H4 (cell line): ENCODE results near the gene PLK4. TPM values are rescaled to one million over a fixed set of nuclear protein-coding genes. Genes with fewer than 3 reads are reported as not detected.
"Not testable (repeated sequence)": the region's sequence is repeated elsewhere in the genome, so short reads cannot be mapped to it uniquely, and the experiment has no call there.

Source experiments
- DNase-seq: peaks from one replicate; pipeline ENCODE4 v3.0.0-alpha.2; 2015; ENCODE audit warnings: low spot score
- total RNA-seq: library from RNA; depleted of rRNA; stranded (reverse); fragments of >200 nt; shearing (Covaris generic); gene quantifications from 2 replicates; pipeline ENCODE4 v1.2.3, GENCODE V29; 2014; rRNA removed

The PLK4 gene
- total RNA-seq, 1 experiment from 2014 or later = 17.6 TPM

DNA sequence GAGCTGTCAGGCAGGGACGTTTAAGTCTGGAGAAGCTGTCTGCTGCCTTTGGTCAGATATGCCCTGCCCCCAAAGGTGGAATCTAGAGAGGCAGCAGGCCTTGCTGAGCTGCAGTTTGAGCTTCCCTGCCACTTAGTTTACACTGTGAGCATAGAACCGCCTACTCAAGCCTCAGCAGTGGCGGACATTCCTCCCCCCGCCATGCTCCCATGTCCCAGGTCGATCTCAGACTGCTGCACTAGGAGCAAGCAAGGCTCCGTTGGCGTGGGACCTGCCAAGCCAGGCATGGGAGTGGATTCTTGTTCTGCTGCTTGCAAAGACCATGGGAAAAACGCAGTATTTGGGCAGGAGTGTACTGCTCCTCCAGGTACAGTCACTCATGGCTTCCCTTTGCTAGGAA lies 24.3 kb downstream of the PLK4 start:
- DNase-seq = no peak

DNA sequence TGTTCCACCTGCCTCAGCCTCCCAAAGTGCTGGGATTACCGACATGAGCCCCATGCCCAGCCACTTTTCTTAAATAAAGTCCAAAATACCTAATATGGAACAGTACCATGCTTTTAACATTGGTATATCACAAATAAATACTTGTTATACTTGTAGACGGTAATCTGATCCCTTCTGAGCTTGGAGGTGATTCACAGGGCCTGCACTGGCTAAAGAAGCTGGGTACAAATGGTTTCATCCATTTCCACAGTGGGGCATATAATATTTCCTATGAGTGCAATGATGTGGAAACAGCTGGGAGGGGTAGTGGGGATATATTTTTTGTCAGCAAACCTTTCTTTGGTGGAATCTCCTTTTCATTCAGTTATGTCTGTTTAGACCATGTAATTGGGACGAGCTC lies 35.8 kb downstream of the PLK4 start:
- no peak for DNase-seq

GRCh38 chr4:127917151-127917550 lies 36.5 kb downstream of the PLK4 start:
- DNase-seq = no peak

- DNase-seq = no peak
These were observed 39.8 kb downstream of the PLK4 start for GRCh38 chr4:127920521-127920920.

- DNase-seq = no peak
These were observed 41.5 kb downstream of the PLK4 start for GRCh38 chr4:127922226-127922625.

GRCh38 chr4:127925720-127926119 lies 45.0 kb downstream of the PLK4 start:
- DNase-seq = not testable (repeated sequence)

DNA sequence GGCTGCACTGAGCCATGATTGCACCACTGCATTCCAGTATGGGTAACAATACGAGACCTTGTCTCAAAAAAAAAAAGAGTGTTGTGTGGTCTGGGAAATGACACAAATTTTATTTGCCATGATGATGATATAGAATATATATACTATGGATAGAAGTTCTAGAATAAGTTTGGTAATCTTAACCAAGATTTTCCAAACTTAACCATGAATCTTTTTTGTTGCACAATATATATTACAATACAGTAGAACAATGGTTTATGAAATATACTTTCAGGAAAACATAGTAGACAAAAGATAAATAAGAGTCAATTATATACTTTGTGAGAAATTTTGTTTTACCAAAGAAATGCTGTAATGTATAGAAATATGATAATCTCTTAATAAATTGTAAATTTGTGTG lies 49.5 kb downstream of the PLK4 start:
- DNase-seq = no peak

- DNase-seq = not testable (repeated sequence)
These were observed 51.1 kb downstream of the PLK4 start for GRCh38 chr4:127931836-127932235.

DNA sequence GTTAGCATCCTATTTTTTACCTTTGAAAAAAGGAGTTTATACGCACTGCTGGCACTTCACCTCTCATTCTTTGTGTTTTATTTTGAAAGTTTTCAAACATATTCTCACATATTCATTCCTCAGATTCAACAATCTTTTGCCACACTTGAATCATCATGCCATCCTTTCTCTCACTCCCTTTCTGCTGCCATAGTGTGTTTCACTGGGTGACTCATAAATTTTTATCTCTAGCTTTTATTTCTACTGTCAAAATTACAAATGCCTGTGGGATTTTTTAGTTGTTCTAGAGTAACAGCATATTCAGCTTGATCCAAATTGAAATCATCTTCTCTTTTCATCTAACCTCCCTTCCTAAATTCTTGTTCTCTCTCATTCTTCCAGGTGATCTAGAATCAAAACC lies 56.3 kb downstream of the PLK4 start:
- no peak for DNase-seq

Other genes with a start within 250 kb of the PLK4 start
- 0.37 and 2.2 TPM in 2 replicates for gene INTU, start 247.9 kb upstream of the PLK4 start, total RNA-seq
- gene SLC25A31, start 150.5 kb upstream of the PLK4 start, total RNA-seq = not detected in 2 replicates
- gene HSPA4L, start 98.6 kb upstream of the PLK4 start, total RNA-seq = 7.0 and 7.2 TPM in 2 replicates
- gene MFSD8, start 84.3 kb downstream of the PLK4 start, total RNA-seq = 4.3 and 20.6 TPM in 2 replicates
- gene ABHD18, start 84.5 kb downstream of the PLK4 start, total RNA-seq = 5.9 and 6.7 TPM in 2 replicates
- gene LARP1B, start 180.4 kb downstream of the PLK4 start, total RNA-seq = 15.7 and 16.5 TPM in 2 replicates